Neural cell (in vitro differentiated cells): Measurements from ENCODE around the gene EDAR. TPM values are rescaled to one million over a fixed set of nuclear protein-coding genes. Genes with fewer than 3 reads are reported as not detected.

Source experiments
- H2AFZ ChIP-seq: fragments of 200-600, 300-800 bp; sonication (generic), shearing (Covaris generic); 2 replicates; pipeline ENCODE4 v1.6.0; 2014; ENCODE audit warnings: low read depth, mild to moderate bottlenecking, antibody characterized with exemption, low read length, moderate library complexity
- H3F3A ChIP-seq: fragments of 200-600 bp; shearing (Covaris generic); 2 replicates; pipeline ENCODE4 v1.6.1; 2016; ENCODE audit warnings: mild to moderate bottlenecking, moderate library complexity, mixed read lengths, antibody characterized with exemption, low read length; ENCODE audit not compliant: insufficient read depth, poor library complexity, severe bottlenecking
- H3K27ac ChIP-seq: fragments of 200-600, 300-800 bp; sonication (generic), shearing (Covaris generic); 2 replicates; pipeline ENCODE4 v1.5.1; 2014; ENCODE audit warnings: mild to moderate bottlenecking, low read length, moderate library complexity
- H3K27me3 ChIP-seq: fragments of 300-800, 200-600 bp; sonication (generic), shearing (Covaris generic); 2 replicates; pipeline ENCODE4 v1.6.0; 2014; ENCODE audit warnings: mild to moderate bottlenecking, low read depth, low read length, moderate library complexity; ENCODE audit not compliant: insufficient read depth
- H3K36me3 ChIP-seq: fragments of 300-800, 200-600 bp; sonication (generic), shearing (Covaris generic); 2 replicates; pipeline ENCODE4 v1.5.1; 2014; ENCODE audit warnings: mild to moderate bottlenecking, antibody characterized with exemption, low read length, moderate library complexity; ENCODE audit not compliant: insufficient read depth
- H3K4me2 ChIP-seq: fragments of 300-800, 200-600 bp; sonication (generic), shearing (Covaris generic); 2 replicates; pipeline ENCODE4 v1.6.0; 2014; ENCODE audit warnings: mild to moderate bottlenecking, low read length
- H3K4me3 ChIP-seq: fragments of 300-800, 200-600 bp; sonication (generic), shearing (Covaris generic); 2 replicates; pipeline ENCODE4 v1.5.1; 2014; ENCODE audit warnings: mild to moderate bottlenecking, low read length, moderate library complexity
- H3K79me2 ChIP-seq: fragments of 200-600 bp; shearing (Covaris generic); replicated peaks from 2 replicates; pipeline ENCODE4 v1.6.0; 2014; ENCODE audit warnings: mild to moderate bottlenecking, low read length, moderate library complexity; ENCODE audit not compliant: insufficient read depth
- H3K9ac ChIP-seq: fragments of 300-800, 200-600 bp; sonication (generic), shearing (Covaris generic); 2 replicates; pipeline ENCODE4 v1.6.1; 2016; ENCODE audit warnings: mild to moderate bottlenecking, low read length, mixed read lengths
- H3K9me2 ChIP-seq: fragments of 200-600 bp; shearing (Covaris generic); 2 replicates; pipeline ENCODE4 v1.6.1; 2016; ENCODE audit warnings: mild to moderate bottlenecking, low read length, mixed read lengths; ENCODE audit not compliant: insufficient read depth
- H3K9me3 ChIP-seq: fragments of 200-600, 300-800 bp; sonication (generic), shearing (Covaris generic); 2 replicates; pipeline ENCODE4 v1.6.1; 2016; ENCODE audit warnings: mild to moderate bottlenecking, mixed run types, low read length, moderate library complexity, mixed read lengths
- H4K20me1 ChIP-seq: fragments of 200-600 bp; shearing (Covaris generic); 2 replicates; pipeline ENCODE4 v1.6.1; 2016; ENCODE audit warnings: mild to moderate bottlenecking, mixed run types; ENCODE audit not compliant: insufficient read depth
- EP300 ChIP-seq: fragments of 450-650 bp; conservative IDR thresholded peaks from 2 replicates; pipeline ENCODE4 v1.6.1; 2014; ENCODE audit warnings: antibody characterized with exemption, mild to moderate bottlenecking, moderate library complexity; ENCODE audit not compliant: poor library complexity, severe bottlenecking
- EZH2 ChIP-seq: fragments of 200-600, 300-800 bp; shearing (Covaris generic), sonication (generic); IDR thresholded peaks from 2 replicates; pipeline ENCODE4 v1.6.1; 2014; ENCODE audit warnings: antibody characterized with exemption, low read length, borderline replicate concordance, mild to moderate bottlenecking; ENCODE audit not compliant: insufficient read depth, poor library complexity, severe bottlenecking
- MXI1 ChIP-seq: fragments of 450-650 bp; conservative IDR thresholded peaks from 2 replicates; pipeline ENCODE4 v1.6.1; 2014; ENCODE audit warnings: antibody characterized with exemption, mild to moderate bottlenecking; ENCODE audit not compliant: poor library complexity, severe bottlenecking
- POLR2AphosphoS5 ChIP-seq: IDR thresholded peaks from 2 replicates; pipeline ENCODE4 v1.6.1; 2012
- RAD21 ChIP-seq: fragments of 450-650 bp; conservative IDR thresholded peaks from 2 replicates; pipeline ENCODE4 v1.6.1; 2014; ENCODE audit warnings: antibody characterized with exemption, mild to moderate bottlenecking, moderate library complexity
- SMC3 ChIP-seq: fragments of 450-650 bp; conservative IDR thresholded peaks from 2 replicates; pipeline ENCODE4 v1.6.1; 2014; ENCODE audit warnings: antibody characterized with exemption, mild to moderate bottlenecking, moderate library complexity; ENCODE audit not compliant: poor library complexity
- TAF1 ChIP-seq: IDR thresholded peaks from 2 replicates; pipeline ENCODE4 v1.6.1; 2012; ENCODE audit warnings: low read depth
- polyA plus RNA-seq: library from polyadenylated mRNA; depleted of rRNA; stranded (reverse); fragments of >200 nt; gene quantifications from 2 replicates; pipeline ENCODE4 v1.2.3, GENCODE V29; 2014
- TF ChIP-seq, protein P1 (sequence below): fragments of 450-650 bp; IDR thresholded peaks from 2 replicates; pipeline ENCODE4 v1.5.1; 2014; ENCODE audit warnings: antibody characterized with exemption, mild to moderate bottlenecking, moderate library complexity; ENCODE audit not compliant: poor library complexity, severe bottlenecking
- TF ChIP-seq, protein P2 (sequence below): IDR thresholded peaks from 2 replicates; pipeline ENCODE4 v1.6.1; 2012; ENCODE audit warnings: borderline replicate concordance

EDAR gene
- polyA plus RNA-seq, 1 donor from 2014 or later, result not detected

DNA sequence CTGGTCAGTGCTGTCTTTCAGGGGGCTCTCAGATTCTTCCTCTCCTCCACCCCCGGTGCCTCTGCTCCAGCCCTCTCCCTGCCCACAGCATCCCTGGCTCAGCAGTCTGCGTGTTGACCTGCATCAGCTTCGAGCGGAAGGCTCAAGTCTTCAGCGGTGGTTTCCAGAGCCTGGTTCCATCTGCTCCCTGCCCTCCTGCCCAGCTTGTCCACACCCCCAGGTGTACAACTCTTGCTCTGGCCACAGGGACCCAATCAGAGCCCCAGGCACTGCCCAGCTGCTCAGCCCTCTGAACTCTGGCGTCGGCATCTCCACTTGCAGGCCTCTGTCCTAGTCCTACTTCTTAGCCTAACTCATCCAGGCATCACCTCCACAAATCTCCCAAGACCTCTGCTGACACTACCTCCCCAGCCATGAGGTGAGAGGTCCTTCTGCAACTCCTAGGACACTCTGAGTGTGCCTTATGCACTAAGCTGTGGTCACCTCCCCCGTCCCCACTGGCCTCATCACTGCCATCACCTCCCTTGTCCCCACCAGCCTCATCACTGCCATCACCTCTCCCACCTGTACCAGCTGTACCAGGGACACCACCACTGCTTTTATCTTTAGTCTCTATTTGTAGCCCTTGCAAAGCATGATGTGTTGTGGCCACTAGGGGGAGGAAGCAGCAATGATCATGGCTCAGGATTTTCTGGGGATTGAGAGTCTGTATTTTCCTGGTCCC lies 60.9 kb downstream of the EDAR start:
- Histone ChIP-seq H3K9ac (no peak overlapping the region), H4K20me1 (no peaks in the 10 kb centered on the region), H3K9me2 (no peaks in the 10 kb centered on the region), H2AFZ (no peak overlapping the region), H3K36me3 (no peaks in the 10 kb centered on the region), H3K79me2 (no peaks in the 10 kb centered on the region), H3K27me3 (no peaks in the 10 kb centered on the region), H3F3A (no peaks in the 10 kb centered on the region), H3K4me3 (no peak overlapping the region), H3K4me2 (no peak overlapping the region), H3K9me3 (no peaks in the 10 kb centered on the region), H3K27ac (no peak overlapping the region)
- no peak for TF ChIP-seq EP300
- no peak for TF ChIP-seq POLR2AphosphoS5
- TF ChIP-seq SMC3, result peak; percentile 69
- TF ChIP-seq, protein P1, sequence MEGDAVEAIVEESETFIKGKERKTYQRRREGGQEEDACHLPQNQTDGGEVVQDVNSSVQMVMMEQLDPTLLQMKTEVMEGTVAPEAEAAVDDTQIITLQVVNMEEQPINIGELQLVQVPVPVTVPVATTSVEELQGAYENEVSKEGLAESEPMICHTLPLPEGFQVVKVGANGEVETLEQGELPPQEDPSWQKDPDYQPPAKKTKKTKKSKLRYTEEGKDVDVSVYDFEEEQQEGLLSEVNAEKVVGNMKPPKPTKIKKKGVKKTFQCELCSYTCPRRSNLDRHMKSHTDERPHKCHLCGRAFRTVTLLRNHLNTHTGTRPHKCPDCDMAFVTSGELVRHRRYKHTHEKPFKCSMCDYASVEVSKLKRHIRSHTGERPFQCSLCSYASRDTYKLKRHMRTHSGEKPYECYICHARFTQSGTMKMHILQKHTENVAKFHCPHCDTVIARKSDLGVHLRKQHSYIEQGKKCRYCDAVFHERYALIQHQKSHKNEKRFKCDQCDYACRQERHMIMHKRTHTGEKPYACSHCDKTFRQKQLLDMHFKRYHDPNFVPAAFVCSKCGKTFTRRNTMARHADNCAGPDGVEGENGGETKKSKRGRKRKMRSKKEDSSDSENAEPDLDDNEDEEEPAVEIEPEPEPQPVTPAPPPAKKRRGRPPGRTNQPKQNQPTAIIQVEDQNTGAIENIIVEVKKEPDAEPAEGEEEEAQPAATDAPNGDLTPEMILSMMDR, result peak; percentile 75
- peak; percentile 61 for TF ChIP-seq RAD21
- no peak for TF ChIP-seq EZH2
- no peak for TF ChIP-seq TAF1
- TF ChIP-seq, protein P2, sequence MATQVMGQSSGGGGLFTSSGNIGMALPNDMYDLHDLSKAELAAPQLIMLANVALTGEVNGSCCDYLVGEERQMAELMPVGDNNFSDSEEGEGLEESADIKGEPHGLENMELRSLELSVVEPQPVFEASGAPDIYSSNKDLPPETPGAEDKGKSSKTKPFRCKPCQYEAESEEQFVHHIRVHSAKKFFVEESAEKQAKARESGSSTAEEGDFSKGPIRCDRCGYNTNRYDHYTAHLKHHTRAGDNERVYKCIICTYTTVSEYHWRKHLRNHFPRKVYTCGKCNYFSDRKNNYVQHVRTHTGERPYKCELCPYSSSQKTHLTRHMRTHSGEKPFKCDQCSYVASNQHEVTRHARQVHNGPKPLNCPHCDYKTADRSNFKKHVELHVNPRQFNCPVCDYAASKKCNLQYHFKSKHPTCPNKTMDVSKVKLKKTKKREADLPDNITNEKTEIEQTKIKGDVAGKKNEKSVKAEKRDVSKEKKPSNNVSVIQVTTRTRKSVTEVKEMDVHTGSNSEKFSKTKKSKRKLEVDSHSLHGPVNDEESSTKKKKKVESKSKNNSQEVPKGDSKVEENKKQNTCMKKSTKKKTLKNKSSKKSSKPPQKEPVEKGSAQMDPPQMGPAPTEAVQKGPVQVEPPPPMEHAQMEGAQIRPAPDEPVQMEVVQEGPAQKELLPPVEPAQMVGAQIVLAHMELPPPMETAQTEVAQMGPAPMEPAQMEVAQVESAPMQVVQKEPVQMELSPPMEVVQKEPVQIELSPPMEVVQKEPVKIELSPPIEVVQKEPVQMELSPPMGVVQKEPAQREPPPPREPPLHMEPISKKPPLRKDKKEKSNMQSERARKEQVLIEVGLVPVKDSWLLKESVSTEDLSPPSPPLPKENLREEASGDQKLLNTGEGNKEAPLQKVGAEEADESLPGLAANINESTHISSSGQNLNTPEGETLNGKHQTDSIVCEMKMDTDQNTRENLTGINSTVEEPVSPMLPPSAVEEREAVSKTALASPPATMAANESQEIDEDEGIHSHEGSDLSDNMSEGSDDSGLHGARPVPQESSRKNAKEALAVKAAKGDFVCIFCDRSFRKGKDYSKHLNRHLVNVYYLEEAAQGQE, result no peak

DNA sequence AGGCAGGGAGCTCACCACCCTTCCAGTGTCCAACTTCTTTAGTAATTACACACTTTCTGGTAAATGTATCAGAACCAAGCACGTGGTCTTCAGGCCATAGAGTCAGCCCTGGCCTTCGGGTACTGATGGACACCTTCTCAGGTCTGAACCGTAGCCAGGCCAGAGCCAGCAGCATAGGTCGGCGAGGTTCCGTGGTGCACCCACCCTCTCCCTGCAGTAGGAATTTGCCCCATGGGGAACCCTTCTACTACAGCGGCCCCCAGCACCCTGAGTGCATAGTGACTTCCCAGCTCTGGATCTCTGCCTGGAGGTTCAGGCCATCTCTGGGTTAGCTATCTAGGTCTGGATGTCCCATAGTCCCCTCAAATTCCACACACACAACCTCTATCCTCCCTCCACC lies 61.6 kb downstream of the EDAR start:
- no peaks in the 10 kb centered on the region for H3K79me2 ChIP-seq
- no peaks in the 10 kb centered on the region for H4K20me1 ChIP-seq
- no peak overlapping the region for H3K27ac ChIP-seq
- no peak overlapping the region for H3K9ac ChIP-seq
- H3K4me2 ChIP-seq, result no peak overlapping the region
- no peak overlapping the region for H2AFZ ChIP-seq
- no peaks in the 10 kb centered on the region for H3F3A ChIP-seq
- H3K4me3 ChIP-seq, result no peak overlapping the region
- no peaks in the 10 kb centered on the region for H3K9me3 ChIP-seq
- no peaks in the 10 kb centered on the region for H3K36me3 ChIP-seq
- H3K9me2 ChIP-seq, result no peaks in the 10 kb centered on the region
- H3K27me3 ChIP-seq, result no peaks in the 10 kb centered on the region
- TF ChIP-seq POLR2AphosphoS5 (no peak), EZH2 (no peak), MXI1 (no peak), EP300 (no peak), RAD21 (no peak), TAF1 (no peak), SMC3 (no peak)
- TF ChIP-seq, protein P1, result no peak
- TF ChIP-seq, protein P2, result no peak
